GM12873 (cell line): Measurements from ENCODE around the gene ALG14.

Source experiments
- CTCF ChIP-seq: IDR thresholded peaks from 2 replicates; pipeline ENCODE4 v1.5.1; 2012; ENCODE audit warnings: low read depth, mild to moderate bottlenecking, moderate library complexity, low read length, control low read depth; ENCODE audit not compliant: insufficient read depth; ENCODE audit errors: missing control alignments

The ALG14 gene

GRCh38 chr1:94966033-94966432, 106.7 kb downstream of the ALG14 start:
- no peak for TF ChIP-seq CTCF

- no peak for TF ChIP-seq CTCF
These were observed 108.9 kb downstream of the ALG14 start for GRCh38 chr1:94963864-94964263.

- TF ChIP-seq CTCF = no peak
These were observed 110.1 kb downstream of the ALG14 start for GRCh38 chr1:94962409-94963265.

GRCh38 chr1:94961988-94962387, 110.8 kb downstream of the ALG14 start:
- no peak for TF ChIP-seq CTCF

GRCh38 chr1:94961582-94961981, 111.2 kb downstream of the ALG14 start:
- TF ChIP-seq CTCF = no peak

- no peak for TF ChIP-seq CTCF
These were observed 114.7 kb downstream of the ALG14 start for GRCh38 chr1:94958081-94958480.

GRCh38 chr1:94955767-94956632, 116.8 kb downstream of the ALG14 start:
- no peak for TF ChIP-seq CTCF
